ENCODE measurements around the gene CCT8L2.
"Not testable (repeated sequence)": the region's sequence is repeated elsewhere in the genome, so short reads cannot be mapped to it uniquely, and the experiment has no call there.

DNA sequence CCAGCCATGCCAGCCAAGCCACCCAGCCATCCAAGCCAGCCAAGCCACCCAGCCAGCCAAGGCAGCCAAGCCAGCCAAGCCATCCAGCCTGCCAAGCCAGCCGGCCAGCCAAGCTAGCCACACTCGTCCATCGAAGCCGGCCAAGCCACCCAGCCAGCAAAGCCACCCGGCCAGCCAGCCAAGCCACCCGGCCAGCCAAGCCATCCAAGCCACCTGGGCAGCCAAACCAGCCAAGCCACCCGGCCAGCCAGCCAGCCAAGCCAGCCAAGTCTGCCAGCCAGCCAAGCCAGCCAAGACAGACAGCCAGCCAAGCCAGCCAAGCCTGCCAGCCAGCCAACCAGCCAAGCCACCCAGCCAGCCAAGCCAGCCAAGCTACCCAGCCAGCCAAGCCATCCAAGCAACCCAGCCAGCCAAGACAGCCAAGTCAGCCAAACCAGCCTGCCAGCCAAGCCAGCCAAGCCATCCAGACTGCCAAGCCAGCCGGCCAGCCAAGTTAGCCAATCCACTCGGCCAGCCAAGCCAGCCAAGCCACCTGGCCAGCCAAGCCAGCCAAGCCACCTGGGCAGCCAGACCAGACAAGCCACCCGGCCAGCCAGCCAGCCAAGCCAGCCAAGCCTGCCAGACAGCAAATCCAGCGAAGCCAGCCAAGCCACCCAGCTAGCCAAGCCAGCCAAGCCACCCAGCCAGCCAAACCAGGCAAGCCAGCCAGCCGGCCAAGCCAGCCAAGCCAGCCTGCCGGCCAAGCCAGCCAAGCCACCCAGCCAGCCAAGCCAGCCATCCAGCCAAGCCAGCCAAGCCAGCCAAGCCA is 24.8 kb downstream of the CCT8L2 start:
- not testable (repeated sequence) for TF ChIP-seq POLR2A (IDR thresholded peaks at IDR 0.05; ENCODE audit: low read length); GATA1 (IDR thresholded peaks at IDR 0.05; ENCODE audit: low read depth, low read length)

Measured in erythroblast (primary cell).